Measurements from ENCODE around the gene ETNK2. TPM values are rescaled to one million over a fixed set of nuclear protein-coding genes. Genes with fewer than 3 reads are reported as not detected.

The ETNK2 gene
- total RNA-seq, 6 donors from 2014 or later, result 3.2 to 8.9 (median 6.0) TPM; not detected in 1

GRCh38 chr1:204149107-204149506 lies 2.7 kb downstream of the ETNK2 start:
- Histone ChIP-seq H3K36me3 (peaks cover 0 to 3% (median 0%) of the 10 kb centered on the region in 4 donors), H3K9me3 (no peaks in the 10 kb centered on the region), H3K27ac (no peak overlapping the region), H3K4me3 (no peak overlapping the region), H3K27me3 (peaks cover 0 to 3% (median 0%) of the 10 kb centered on the region in 4 donors), H3K4me1 (peaks cover 11 to 22% (median 14%) of the 10 kb centered on the region in 4 donors)
- DNase-seq, result no peak
- no peak for ATAC-seq (ENCODE audit: low FRiP score in 2 of 2)
- WGBS, 2 donors, result 72 to 73% methylated on average over 2 of the region's 2 CpGs
- TF ChIP-seq POLR2AphosphoS5 (IDR thresholded peaks at IDR 0.05), result no peak
- TF ChIP-seq EP300 (IDR thresholded peaks at IDR 0.05), result no peak
- TF ChIP-seq CTCF (IDR thresholded peaks at IDR 0.05), result no peak
- TF ChIP-seq POLR2A (IDR thresholded peaks at IDR 0.05), result no peak

GRCh38 chr1:204147406-204148383 lies 4.1 kb downstream of the ETNK2 start:
- WGBS, 2 donors, result 87 to 90% methylated on average over 13 of the region's 13 CpGs

GRCh38 chr1:204146965-204147364 lies 4.9 kb downstream of the ETNK2 start:
- peaks cover 4 to 15% (median 7%) of the 10 kb centered on the region in 4 donors for H3K4me1 ChIP-seq
- 87 to 88% methylated on average over 5 to 7 of the region's 7 CpGs for WGBS, 2 donors
- peaks cover 0 to 3% (median 0%) of the 10 kb centered on the region in 4 donors for H3K36me3 ChIP-seq
- H3K27ac ChIP-seq, result no peak overlapping the region
- H3K27me3 ChIP-seq, result peaks cover 0 to 3% (median 0%) of the 10 kb centered on the region in 4 donors
- ATAC-seq (ENCODE audit: low FRiP score in 2 of 2), result no peak
- TF ChIP-seq POLR2AphosphoS5 (IDR thresholded peaks at IDR 0.05) (no peak), CTCF (IDR thresholded peaks at IDR 0.05) (no peak), EP300 (IDR thresholded peaks at IDR 0.05) (no peak), POLR2A (IDR thresholded peaks at IDR 0.05) (no peak)
- no peak overlapping the region for H3K4me3 ChIP-seq
- peak in 1 of 2 donors; percentile 39 for DNase-seq
- no peaks in the 10 kb centered on the region for H3K9me3 ChIP-seq

More at GRCh38 chr1:204147406-204148383, 4.1 kb downstream of the ETNK2 start:
- peaks cover 9 to 22% (median 14%) of the 10 kb centered on the region in 4 donors for H3K4me1 ChIP-seq
- peaks cover 0 to 3% (median 0%) of the 10 kb centered on the region in 4 donors for H3K27me3 ChIP-seq
- no peaks in the 10 kb centered on the region for H3K9me3 ChIP-seq
- DNase-seq, result no peak
- TF ChIP-seq EP300 (IDR thresholded peaks at IDR 0.05) (no peak), POLR2AphosphoS5 (IDR thresholded peaks at IDR 0.05) (no peak), POLR2A (IDR thresholded peaks at IDR 0.05) (no peak), CTCF (IDR thresholded peaks at IDR 0.05) (no peak)
- H3K36me3 ChIP-seq, result peaks cover 0 to 3% (median 0%) of the 10 kb centered on the region in 4 donors
- no peak overlapping the region for H3K27ac ChIP-seq
- ATAC-seq (ENCODE audit: low FRiP score in 2 of 2), result no peak
- no peak overlapping the region for H3K4me3 ChIP-seq

GRCh38 chr1:204146309-204146708 lies 5.5 kb downstream of the ETNK2 start:
- WGBS, 2 donors, result 87 to 89% methylated on average over 3 to 6 of the region's 6 CpGs
- Histone ChIP-seq H3K4me3 (no peak overlapping the region), H3K9me3 (no peaks in the 10 kb centered on the region), H3K27ac (no peak overlapping the region), H3K27me3 (no peaks in the 10 kb centered on the region), H3K36me3 (peaks cover 0 to 3% (median 0%) of the 10 kb centered on the region in 4 donors), H3K4me1 (peaks cover 2 to 10% (median 4%) of the 10 kb centered on the region in 4 donors)
- DNase-seq, result no peak
- ATAC-seq (ENCODE audit: low FRiP score in 2 of 2), result no peak
- TF ChIP-seq POLR2A (IDR thresholded peaks at IDR 0.05), result no peak
- TF ChIP-seq EP300 (IDR thresholded peaks at IDR 0.05), result no peak
- TF ChIP-seq CTCF (IDR thresholded peaks at IDR 0.05), result no peak
- TF ChIP-seq POLR2AphosphoS5 (IDR thresholded peaks at IDR 0.05), result no peak

Measured in upper lobe of left lung (tissue), 6 donors.